NCI-H1436 (cell line): ENCODE results near the gene ARSG.
"Not testable (repeated sequence)": the region's sequence is repeated elsewhere in the genome, so short reads cannot be mapped to it uniquely, and the experiment has no call there.

ENCODE experiments used
- DNase-seq: peaks from one replicate; lab custom pipeline; 2025; lab: John Stamatoyannopoulos, UW

ARSG gene

GRCh38 chr17:68277807-68278206, 13.5 kb upstream of the ARSG start:
- no peak for DNase-seq

- not testable (repeated sequence) for DNase-seq
Observed at GRCh38 chr17:68281965-68282364, 9.3 kb upstream of the ARSG start.

GRCh38 chr17:68288375-68288774, 2.9 kb upstream of the ARSG start:
- DNase-seq, result no peak

GRCh38 chr17:68288804-68289203, 2.5 kb upstream of the ARSG start:
- no peak for DNase-seq

GRCh38 chr17:68289473-68289872, 1.8 kb upstream of the ARSG start:
- DNase-seq, result no peak

- DNase-seq, result no peak
Observed at GRCh38 chr17:68289936-68290267, 1.4 kb upstream of the ARSG start.

- no peak for DNase-seq
Observed at GRCh38 chr17:68290268-68290954, 884 bp upstream of the ARSG start.

- peak; percentile 58 for DNase-seq
Observed at GRCh38 chr17:68291836-68292688, 767 bp downstream of the ARSG start.

GRCh38 chr17:68292689-68293040, 1.4 kb downstream of the ARSG start:
- DNase-seq, result no peak

GRCh38 chr17:68293490-68294195, 2.3 kb downstream of the ARSG start:
- DNase-seq, result no peak

- no peak for DNase-seq
Observed at GRCh38 chr17:68294196-68294555, 2.9 kb downstream of the ARSG start.

GRCh38 chr17:68294617-68295016, 3.3 kb downstream of the ARSG start:
- DNase-seq, result no peak

- DNase-seq, result no peak
Observed at GRCh38 chr17:68295086-68295485, 3.8 kb downstream of the ARSG start.

- DNase-seq, result no peak
Observed at GRCh38 chr17:68296217-68297191, 5.2 kb downstream of the ARSG start.

- DNase-seq, result no peak
Observed at GRCh38 chr17:68297195-68297594, 5.9 kb downstream of the ARSG start.

GRCh38 chr17:68298601-68299000, 7.3 kb downstream of the ARSG start:
- DNase-seq, result no peak

GRCh38 chr17:68299817-68300216, 8.5 kb downstream of the ARSG start:
- DNase-seq, result no peak

- no peak for DNase-seq
Observed at GRCh38 chr17:68301438-68301959, 10.2 kb downstream of the ARSG start.

GRCh38 chr17:68302066-68302564, 10.8 kb downstream of the ARSG start:
- DNase-seq, result no peak

- DNase-seq, result no peak
Observed at GRCh38 chr17:68302666-68303065, 11.4 kb downstream of the ARSG start.

- DNase-seq, result no peak
Observed at GRCh38 chr17:68304706-68305105, 13.4 kb downstream of the ARSG start.
